HG02852 (cell line): ENCODE measurements around the gene NAGPA.

Experiments used
- ATAC-seq: cut with Tn5 transposase; IDR thresholded peaks from one replicate; pipeline ENCODE4 v1.9.1; 2021; ENCODE audit warnings: mild to moderate bottlenecking, moderate library complexity; ENCODE audit not compliant: unreplicated experiment

NAGPA gene

DNA sequence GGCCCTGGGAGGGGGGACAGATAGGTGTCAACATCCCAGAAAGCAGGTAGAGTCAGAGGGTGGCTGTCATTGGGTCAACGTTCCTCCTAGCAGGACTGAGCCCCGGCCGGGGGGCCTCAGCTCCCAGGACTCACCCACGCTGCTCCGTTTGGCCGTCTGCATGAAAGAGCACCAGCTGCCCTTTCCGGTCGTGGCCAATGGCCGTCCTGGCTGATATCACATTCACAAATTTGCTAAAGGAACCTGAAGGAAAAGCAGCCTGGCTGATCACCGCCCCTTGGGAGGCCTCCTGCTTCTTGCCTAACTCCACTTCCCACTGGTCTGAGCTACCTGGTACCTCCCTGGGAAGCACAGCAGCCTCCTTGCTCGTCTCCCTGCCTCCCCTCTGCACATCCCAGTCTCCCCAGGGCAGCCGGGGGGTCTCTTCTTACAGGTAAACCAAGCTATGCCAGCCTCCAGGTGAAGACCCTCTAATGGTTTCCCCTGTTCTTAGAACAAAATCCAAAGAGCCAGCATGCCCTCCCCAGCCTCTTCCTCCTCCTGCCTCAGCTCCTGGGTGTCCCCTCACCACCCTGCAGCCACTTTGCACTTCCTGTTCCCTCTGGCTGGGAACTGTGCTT is 3.4 kb downstream of the NAGPA start:
- no peak for ATAC-seq

DNA sequence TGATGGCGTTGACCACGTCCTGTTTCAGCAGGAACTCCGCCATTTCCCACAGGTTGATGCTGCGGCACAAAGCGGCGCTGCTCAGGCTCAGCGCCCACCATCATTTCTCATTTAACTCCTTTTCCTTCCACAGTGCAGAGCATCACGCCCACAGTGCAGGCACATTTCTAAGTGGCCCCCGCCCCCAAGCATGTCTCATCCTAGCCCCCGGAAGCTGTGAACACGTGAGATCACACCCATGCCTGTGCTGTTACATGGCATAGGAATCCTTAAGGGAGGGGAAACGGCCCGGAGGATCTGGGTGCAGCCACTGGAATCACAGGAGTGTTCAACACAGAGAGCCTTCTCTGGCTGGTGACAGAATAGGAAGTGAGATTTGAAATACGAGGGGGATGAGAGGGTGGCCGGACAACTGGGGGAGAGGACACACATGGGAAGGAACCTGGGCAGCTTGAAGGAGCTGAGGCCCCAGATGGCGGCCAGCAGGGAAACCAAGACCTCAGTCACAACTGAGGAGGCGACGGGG is 4.7 kb downstream of the NAGPA start:
- ATAC-seq, result no peak

DNA sequence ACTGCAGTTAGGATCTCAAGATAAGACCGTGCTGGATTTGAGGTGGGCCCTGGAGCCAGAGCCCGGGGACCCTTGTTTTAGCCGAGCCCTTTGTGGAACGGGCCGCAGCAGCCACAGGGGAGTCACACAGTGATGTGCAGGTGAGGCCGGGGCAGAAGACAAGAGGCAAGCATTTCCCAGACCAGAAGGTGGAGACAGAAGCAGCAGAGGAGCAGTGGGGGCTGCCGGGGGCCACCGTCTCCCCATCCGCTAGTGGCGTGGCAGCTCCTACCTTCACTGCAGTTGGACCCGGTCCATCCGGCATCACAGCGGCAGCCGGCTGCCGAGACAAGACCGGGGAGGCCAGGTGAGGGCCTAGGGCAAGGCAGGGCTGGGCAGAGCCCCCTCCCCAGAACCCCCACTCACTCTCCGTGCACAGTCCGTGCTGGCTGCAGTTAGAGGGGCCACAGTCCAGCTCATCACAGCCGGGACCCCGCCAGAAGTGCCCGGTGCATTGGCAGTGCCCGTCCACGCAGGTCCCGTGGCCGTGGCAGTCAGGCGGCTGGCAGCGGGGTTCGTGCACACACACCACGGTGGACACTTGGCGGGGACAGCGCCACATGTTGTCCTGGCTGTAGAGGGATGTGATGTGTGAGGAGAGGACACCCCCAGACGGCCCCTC is 6.0 kb downstream of the NAGPA start:
- no peak for ATAC-seq

DNA sequence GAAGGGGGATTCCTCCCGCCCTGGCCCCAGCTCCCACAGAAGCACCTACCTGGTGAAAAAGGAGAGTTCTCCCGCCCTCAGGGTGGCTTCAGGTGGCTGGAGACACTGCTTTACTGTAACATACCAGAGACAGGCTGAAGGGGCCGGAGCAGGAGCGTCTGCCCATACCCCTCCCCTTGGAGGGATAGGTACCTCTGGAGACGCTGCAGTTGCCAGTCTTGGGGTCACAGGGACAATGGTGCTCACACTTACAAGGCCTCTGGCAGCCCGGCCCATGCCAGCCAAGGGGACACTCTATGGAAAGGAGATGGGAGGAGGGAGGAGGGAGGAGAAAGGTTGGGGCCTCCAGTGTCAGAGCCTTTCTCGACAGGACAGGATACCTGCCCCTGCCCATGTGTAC is 6.6 kb downstream of the NAGPA start:
- no peak for ATAC-seq

DNA sequence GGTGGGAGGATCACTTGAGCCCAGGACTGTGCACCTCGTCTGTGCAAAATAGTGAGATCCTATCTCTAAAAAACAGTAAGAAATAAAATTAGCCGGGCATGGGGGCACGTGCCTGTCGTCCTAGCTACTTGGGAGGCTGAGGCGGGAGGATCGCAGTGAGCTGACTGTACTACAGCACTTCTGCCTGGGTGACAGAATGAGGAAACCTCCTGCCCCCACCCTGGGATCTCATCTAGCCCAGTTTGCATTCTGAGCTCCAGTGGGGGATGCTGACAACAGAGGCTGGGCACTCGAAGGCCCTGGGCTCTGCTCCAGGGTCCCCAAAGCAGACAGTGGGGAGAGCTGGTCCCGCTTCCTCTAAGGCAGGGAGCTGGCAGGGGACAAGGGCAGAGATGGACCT is 7.1 kb downstream of the NAGPA start:
- ATAC-seq, result no peak

DNA sequence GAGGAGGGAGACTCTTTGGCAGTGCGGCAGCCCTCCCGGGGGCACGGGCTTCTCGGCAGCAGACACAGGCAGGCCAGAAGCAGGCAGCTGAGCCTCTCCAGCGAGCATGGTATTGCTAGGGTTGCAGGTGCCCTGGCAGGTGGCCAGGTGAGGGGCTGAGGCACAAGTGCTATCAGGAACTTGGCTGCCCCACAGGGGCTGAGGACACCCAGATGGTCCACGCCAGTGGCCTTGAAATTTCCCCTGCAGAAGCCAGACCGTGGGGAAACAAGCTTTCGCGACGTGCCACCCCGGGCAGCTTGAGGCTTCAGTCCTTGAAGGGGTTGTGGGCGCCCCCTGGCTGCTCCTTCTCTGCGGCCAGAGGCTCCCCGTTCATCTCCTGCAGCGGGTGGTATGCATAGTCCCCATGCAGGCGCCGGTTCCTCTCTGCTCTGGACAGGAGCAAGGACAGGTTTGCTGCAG is 8.5 kb downstream of the NAGPA start:
- no peak for ATAC-seq

DNA sequence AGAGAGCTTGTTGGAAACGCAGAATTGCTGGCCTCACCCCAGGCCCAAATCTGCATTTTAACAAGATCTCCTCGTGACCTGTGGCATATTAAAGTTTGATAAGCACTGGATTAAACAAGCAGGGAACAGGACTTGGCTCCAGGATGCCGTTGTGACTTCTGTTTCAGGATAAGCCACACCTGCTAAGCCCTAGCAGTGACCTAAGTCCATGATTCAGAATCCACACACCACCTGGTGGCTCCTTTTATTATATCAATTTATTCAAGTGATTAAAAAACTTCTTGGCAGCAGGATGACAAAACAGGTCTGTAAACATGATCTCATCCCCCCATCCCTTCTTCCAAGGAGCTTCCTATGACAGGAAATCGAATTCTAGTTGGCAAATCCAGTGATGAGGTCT is 9.1 kb downstream of the NAGPA start:
- ATAC-seq, result no peak

DNA sequence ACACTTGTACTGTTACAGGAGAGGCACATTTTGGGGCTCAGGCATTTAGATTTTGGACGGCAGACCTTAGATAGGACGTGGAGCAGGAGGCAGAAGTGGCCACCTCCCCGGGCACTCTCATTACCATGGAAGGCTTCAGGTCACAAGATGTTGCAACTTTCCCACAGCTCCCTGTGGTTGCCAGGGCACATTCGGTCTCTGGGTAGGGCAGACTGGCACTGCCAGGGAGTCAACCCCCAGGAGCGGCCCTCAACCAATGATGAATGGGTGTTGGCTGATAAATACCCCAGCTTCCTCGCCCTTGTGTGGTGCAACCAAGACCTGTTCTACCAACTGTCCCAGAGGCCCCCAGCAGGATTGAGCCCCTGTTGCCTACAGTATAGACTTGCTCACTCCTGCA is 11.2 kb downstream of the NAGPA start:
- no peak for ATAC-seq

DNA sequence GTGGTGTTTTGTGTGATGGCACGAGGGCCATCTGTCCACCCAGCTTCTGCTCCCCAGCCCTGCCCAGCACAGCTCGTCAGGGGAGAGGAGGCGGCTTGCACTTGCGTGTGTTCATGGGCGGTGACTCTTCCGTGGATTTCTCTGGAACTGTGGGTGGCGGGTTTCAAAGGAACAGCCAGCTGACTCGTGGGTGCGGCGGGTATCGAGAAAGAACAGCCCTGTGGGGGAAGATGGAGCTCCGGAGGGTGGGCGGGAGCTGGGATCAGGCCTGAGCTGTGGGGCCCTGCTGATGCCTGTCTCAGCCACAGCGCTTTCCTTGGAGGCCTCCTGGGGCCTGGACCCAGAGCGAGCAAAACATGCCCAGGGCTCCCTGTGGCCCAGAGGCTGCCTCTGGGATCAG is 13.2 kb downstream of the NAGPA start:
- ATAC-seq, result no peak

DNA sequence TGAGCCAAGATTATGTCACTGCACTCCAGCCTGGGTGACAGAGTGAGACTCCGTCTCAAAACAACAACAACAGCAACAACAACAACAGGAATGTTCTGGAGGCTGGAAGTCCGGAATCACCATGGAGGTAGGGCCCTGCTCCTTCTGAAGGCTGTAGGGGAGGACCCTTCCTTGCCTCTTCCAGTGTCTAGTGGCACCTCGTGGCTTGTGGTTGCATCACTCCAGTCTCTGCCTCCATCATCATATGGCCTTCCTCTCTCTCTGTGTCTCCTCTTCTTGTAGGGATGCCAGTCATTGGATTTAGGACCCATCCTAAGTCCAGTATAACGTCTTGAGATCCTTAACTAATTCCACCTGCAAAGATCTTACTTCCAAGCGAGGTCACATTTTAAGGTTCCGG is 14.0 kb downstream of the NAGPA start:
- ATAC-seq, result no peak

DNA sequence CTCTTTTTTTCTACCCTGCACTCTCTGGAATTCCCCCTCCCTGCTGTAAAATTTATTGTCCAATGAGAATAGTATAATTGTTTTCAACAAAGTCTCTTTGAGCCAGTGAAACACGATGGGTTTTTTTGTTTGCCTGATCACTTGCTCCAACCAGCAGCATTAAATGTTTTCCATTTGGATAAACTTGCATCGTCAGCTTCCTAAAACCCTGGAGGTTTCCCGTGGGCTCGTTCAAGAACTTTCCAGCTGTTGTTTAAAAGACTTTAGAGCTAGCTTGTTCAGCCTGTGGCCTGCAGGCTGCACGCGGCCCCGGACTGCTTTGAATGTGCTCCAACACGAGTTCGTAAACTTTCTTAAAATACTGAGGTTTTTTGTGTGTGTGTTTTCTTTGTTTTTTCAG is 14.9 kb downstream of the NAGPA start:
- no peak for ATAC-seq

DNA sequence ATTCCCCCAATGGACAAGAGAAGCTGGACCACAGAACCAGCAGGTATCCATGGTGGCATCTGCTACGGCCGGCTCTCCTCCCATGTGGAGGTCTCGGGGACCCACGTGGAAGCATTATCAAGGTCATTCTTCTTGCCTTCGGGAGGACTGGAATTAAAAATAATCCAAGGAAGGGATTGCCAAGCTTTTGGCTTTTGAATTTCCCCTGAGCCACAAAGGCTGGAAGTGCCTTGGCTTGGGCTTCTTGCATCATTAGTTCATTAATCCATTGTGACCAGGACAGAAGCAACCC is 16.1 kb downstream of the NAGPA start:
- no peak for ATAC-seq

DNA sequence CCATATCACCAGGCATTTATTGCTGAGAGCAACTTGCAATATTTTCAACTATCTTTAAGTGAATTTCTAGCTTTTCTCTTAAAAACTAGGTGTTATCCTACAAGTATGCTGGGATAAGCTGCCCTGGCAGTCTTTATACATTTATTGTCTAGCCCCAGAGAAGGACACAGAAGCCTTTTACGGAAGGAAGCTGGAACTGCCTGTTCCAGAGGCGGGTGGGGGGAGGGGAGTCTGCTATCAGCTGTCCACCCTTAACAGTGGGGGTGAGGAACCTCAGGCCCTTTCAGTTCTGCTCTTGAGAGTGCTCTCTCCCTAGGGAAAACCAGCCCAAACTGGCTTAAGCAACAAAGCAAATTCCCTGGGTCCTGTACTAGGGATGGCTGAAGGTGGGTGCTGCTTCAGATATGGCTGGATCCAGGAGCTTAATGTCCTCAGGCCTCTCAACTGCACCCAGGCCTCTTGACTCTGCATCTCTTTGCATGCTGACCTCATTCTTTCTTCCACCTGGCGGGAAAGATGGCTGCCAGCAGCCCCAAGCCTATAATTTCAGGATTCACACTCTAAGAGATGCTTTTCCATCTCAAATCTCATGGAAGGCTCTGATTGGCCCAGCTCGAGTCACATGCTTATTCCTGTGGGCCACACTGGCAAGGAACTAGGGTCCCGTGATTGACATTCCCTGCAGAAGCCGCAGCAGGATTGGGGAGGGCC is 16.6 kb downstream of the NAGPA start:
- ATAC-seq, result no peak

DNA sequence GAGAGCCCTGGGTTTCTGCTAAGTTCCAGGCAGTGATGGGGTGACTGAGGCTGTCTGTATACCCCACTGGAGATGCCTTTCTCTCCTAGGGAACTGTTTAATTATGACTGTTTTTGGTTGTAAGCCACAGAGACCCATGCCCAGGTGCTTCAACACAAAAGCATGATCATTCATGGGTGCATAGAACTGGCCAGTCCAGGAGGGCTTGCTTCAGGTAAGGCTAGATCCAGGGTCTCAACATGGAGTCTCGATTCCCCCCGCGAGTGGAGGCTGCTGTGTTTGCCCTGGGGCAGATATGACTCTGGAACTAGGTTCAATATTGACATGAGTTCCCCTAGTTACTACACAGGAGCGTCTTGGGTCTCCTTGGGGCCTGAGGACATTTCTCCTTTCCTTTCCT is 17.8 kb downstream of the NAGPA start:
- ATAC-seq, result no peak

DNA sequence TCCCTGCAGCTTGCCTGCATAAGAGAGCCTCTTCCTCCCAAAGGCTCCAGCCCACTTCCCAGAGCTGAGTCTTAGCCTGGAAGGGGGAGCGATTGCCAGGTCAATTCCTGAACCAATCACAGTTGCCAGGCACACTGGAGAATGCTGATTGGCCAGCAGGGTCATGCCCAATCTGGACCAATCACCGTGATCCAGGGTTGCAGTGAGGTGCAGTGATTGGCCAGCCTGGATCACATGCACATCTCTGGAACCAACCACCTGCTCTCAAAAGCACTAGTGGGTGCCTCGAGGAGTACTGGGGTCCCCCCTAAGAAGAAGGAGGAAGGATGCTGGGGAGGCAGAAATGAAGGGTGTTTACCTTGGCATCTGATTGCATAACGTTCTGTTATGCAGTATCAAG is 18.4 kb downstream of the NAGPA start:
- no peak for ATAC-seq

DNA sequence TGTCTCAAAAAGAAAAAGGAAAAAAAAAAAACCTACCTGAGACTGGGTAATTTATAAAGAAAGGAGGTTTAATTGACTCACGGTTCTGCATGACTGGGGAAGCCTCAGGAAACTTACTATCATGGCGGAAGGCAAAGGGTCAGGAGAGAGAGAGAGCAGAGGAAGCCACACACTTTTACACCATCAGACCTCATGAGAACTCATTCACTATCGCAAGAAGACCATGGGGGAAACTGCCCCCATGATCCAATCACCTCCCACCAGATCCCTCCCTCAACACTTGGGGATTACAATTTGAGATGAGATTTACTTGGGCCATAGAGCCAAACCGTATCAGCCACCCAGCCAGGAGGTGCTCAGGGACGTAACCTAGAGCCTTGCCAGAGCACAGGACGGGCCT is 20.8 kb downstream of the NAGPA start:
- no peak for ATAC-seq

DNA sequence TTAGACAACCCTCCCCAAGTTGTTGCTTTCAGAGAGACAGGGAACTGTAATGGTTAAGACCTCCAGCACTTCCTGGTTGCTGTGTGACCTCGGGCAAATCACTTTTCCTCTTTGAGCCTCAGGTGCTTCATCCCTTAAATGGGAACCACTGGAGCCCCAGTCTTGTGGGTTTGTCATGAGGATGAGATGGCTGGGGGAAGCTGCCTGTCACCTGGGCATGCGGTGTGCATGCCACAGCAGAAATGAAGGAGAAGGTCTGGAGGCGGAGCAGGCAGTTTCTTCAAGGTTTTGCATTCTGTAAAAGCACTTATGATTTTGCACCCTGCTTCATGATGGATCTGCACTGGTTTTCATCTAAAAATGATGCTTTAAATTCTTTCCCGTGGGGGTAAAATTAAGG is 22.1 kb downstream of the NAGPA start:
- no peak for ATAC-seq

DNA sequence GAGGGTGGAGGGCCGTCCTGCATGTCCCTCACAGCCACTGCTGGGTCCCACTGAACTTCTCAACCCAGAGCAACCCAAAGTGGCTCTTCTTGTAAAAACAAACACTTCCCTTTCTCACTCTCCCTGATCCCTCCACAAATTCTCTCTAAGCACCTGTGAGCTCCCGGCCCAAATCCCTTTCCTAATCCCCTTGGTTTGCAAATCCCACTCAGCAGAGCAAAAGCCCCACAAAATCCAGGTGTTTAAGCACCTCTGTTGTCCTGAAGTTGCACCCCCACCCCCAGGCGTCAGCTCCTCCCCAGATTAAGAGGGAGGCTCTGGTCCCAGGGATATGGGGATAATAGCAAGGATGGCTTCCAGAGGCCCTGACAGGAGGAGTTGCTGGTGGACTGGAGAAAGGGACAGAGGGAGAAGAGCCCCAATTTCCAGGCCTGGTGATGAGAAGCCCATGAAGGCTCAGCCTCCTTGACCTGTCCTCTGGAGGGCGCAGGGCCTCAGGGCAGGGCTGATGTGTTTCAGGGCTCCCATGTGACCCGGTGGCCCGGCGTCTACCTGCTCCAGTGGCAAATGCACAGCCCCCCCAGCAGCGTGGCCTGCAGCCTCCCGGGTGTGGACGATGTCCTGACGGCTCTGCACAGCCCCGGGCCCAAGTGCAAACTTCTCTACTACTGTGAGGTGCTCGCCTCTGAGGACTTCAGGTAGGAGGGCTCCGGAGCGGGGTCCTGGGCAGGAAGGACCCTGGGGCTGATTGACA is 23.0 kb downstream of the NAGPA start:
- ATAC-seq, result no peak

DNA sequence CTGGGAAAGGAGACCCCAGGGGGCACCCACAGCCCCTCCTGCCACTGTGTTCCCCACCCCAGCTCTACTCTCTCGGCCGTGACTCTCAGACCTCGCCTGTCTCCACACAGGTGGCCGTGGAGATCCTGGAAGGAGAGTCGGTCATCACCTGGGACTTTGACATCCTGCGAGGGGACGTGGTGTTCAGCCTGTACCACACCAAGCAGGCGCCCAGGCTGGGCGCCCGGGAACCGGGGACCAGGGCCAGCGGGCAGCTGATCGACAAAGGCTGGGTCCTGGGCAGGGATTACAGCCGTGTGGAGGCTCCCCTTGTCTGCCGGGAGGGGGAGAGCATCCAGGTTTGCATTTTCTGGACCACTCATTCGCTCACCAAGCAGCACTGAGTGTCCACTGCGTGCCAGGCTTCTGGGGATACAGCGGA is 25.4 kb downstream of the NAGPA start:
- no peak for ATAC-seq

DNA sequence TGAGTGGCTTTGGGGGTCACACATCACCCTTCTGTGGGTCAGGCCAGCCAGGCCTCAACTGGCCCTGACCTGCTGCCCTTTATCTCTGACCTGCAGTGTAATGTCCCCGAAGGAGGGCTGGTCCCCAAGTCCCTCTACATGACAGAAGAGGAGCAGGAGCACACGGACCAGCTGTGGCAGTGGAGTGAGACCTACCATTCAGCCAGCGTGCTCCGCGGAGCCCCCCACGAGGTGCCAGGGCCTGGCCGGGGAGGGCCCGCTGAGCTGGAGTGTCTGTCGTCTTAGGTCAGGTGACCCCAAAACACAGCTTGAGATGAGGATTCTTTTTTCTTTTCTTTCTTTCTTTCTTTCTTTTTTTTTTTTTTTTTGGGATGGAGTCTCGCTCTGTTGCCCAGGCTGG is 26.5 kb downstream of the NAGPA start:
- ATAC-seq, result no peak

DNA sequence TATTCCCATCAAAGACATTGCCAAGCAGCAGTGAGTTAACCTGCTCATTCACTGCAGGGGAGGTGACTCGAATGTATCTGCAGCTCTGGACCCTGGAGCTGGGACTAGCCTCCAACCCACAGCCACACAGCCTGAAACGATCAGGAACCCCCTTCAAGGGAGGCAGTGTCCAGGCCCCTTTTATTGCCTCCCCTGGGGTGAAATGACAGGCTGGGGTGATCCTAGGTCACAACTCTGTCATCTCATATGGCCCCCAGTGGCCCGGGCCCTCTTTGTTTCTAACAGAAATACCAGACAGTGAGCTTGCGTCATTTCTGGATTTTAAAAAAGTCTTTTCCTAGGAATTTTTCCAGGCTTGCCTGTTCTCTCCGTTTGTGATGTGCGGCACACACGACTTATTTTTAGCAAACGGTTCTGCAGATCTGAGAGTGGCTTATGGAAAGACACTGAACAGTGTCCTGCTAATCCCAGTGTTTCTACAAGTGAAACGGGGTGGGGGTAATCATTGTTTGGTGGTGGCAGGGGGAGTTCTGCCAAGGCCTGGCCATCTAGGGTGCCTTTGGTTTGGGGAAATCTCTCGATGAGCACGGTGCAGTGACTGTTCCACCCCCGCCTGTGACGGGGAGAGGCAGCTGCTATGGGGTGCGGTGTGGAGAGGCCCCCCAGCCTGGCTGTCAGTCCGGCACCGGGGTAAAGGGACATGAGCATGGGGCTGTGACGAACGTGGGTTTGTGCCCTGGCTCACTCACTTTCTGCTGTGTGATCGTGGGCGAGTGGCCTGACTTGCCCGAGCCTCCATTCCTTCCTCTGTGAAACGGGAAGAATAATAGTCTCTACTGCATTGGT is 27.2 kb downstream of the NAGPA start:
- ATAC-seq, result no peak
